ENCODE data around the gene LNX1.

LNX1 gene

DNA sequence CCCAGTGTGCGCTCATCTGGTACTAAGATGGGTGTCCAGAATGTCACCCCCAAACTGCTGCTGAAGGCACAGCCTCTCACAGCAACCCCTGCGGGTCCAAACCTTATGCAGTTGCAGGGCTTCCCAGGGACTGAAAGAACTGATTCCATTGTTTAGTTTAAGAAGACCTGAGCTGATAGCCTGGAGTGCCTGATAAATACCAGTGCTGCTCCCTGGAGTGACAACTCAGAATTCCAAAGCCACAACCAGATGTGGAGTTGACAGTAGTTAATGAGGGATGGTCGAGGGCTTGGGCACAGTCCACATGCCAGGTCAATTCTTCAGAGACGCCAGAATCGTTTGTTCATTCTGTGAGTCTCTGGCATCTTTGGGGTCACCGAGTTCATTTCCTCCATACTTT is 71.2 kb downstream of the LNX1 start:
- Mint-ChIP-seq H3K9me3 (no peaks in the 10 kb centered on the region), H3K27me3 (peaks cover 19% of the 10 kb centered on the region)

DNA sequence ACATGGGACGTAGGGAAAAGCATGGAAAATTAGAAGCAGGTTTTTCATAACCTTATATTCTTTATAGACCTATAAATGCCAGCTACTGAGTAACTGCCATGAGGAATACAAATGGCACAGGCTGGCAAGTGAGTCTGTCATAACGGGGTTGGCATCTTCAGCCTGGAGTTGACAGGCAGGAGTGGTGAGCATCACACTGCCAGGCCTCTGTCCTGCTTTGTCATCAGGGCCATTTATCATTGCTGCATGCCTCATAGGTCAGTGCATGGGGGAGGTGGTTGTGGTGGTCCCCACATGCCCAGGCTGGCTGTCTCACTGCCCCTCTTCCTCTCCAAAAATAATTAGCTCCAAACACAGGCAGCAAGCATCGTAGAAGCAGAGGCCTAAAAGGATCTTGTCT is 72.5 kb downstream of the LNX1 start:
- Mint-ChIP-seq H3K4me3 (no peak overlapping the region), H3K9me3 (no peaks in the 10 kb centered on the region), H3K27me3 (peaks cover 12% of the 10 kb centered on the region), H3K4me1 (ENCODE audit: low read depth) (no peaks in the 10 kb centered on the region), H3K36me3 (ENCODE audit: low read depth) (no peaks in the 10 kb centered on the region), H3K27ac (no peak overlapping the region)
- DNase-seq: no peak

More for the DNA sequence above, 71.2 kb downstream of the LNX1 start:
- Mint-ChIP-seq H3K36me3 (ENCODE audit: low read depth) (no peaks in the 10 kb centered on the region), H3K27ac (no peak overlapping the region), H3K4me1 (ENCODE audit: low read depth) (no peaks in the 10 kb centered on the region), H3K4me3 (no peak overlapping the region)
- no peak for DNase-seq

DNA sequence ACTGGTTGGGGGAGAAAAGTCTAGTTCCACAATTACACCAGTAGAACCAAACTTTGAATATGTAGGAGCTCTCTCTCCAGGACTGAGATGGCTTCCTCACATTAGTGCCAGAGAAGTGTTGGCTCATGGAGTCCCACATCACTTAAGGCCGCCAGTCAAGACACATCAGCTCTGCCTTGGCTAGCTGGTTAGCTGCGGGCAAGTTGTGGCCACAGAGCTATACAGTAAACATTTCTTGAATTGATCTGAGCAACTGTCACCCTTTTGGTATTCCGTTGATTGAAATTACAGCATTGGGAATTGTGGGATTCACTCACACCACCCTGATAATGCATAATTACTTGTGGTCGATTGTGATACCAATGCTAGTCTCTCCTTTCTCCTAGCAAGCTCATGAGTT is 76.2 kb downstream of the LNX1 start:
- Mint-ChIP-seq H3K4me3 (no peak overlapping the region), H3K9me3 (no peaks in the 10 kb centered on the region), H3K36me3 (ENCODE audit: low read depth) (no peaks in the 10 kb centered on the region), H3K27ac (no peak overlapping the region), H3K4me1 (ENCODE audit: low read depth) (no peaks in the 10 kb centered on the region), H3K27me3 (peaks cover 8% of the 10 kb centered on the region)
- DNase-seq: no peak

DNA sequence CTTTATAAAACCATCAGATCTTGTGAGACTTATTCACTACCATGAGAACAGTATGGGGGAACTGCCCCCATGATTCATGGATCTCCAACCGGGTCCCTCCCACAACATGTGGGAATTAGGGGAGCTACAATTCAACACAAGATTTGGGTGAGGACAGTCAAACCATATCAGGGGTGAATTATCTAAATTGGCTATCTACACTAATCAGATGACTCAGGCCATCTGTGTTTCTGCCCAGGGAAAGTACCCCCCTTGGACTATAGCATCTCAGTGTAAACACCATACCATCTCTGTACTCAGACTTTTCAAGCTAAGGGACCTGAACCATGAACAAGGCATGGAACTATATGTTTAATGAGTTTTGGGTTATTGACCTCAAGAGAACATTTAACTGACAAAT is 76.8 kb downstream of the LNX1 start:
- Mint-ChIP-seq H3K36me3 (ENCODE audit: low read depth) (no peaks in the 10 kb centered on the region), H3K27ac (no peak overlapping the region), H3K4me3 (no peak overlapping the region), H3K4me1 (ENCODE audit: low read depth) (no peaks in the 10 kb centered on the region), H3K9me3 (no peaks in the 10 kb centered on the region), H3K27me3 (peaks cover 10% of the 10 kb centered on the region)
- no peak for DNase-seq

DNA sequence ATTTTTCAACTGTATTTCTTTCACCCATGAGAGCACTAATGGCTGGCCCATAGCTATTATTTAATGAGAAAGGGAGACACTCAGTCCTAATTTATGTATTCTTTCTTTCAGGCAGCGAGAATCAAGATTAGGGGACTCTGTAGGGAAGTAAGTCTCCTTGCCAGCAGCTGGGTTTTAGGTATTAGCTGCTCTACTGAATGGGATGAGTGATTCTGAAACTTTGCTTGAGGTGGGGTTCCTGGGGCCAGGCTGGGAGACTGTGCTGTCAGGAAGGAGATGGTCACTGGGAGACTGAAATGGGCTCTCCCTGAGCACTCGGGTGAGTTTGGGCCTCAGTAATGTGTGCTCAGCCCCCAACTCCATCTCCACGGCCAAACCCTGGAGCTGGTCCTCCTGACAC is 78.7 kb downstream of the LNX1 start:
- no peaks in the 10 kb centered on the region for H3K36me3 Mint-ChIP-seq (ENCODE audit: low read depth)
- no peak overlapping the region for H3K4me3 Mint-ChIP-seq
- no peaks in the 10 kb centered on the region for H3K4me1 Mint-ChIP-seq (ENCODE audit: low read depth)
- no peaks in the 10 kb centered on the region for H3K9me3 Mint-ChIP-seq
- H3K27ac Mint-ChIP-seq: no peak overlapping the region
- H3K27me3 Mint-ChIP-seq: peaks cover 15% of the 10 kb centered on the region
- DNase-seq: no peak

DNA sequence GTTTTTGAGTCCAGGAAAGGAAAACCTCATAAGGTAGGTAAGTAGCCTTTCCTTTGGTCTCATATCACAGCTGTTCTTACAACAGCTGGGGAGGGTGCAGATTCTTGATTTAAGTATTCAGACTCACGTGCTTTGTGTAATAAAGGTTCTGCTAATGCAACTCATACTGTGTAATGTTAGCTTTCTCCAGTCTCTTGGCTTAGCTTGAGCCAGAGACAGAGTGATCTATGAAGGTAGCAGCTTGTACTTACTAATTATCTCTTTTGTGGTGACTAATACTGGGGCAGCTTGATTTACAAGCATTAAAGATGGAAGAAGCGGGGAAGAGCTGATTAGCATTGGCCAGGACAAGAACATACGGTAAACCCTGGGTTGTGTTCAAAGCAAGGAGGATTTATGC is 80.3 kb downstream of the LNX1 start:
- Mint-ChIP-seq H3K4me3 (no peak overlapping the region), H3K4me1 (ENCODE audit: low read depth) (no peaks in the 10 kb centered on the region), H3K9me3 (no peaks in the 10 kb centered on the region), H3K27me3 (peaks cover 16% of the 10 kb centered on the region), H3K36me3 (ENCODE audit: low read depth) (no peaks in the 10 kb centered on the region), H3K27ac (no peak overlapping the region)
- DNase-seq: no peak

DNA sequence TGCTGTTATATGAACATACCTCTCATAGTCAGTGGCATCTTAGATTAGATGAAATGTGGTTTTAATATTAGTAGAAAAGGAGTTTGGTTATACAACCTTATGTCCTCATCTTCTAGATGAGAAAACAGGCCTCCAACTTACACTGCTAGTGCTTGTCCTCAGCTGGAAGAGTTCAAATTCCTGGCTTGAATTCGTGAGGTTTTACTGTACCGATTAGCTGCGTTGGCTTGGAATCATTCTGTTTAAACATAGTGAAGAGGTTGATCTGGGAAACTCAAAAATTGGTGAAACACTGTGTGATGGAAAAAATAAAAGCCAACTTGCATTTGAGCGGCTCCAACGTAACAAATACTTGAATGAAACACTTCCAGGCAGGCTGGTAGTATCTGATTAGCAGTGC is 81.0 kb downstream of the LNX1 start:
- no peaks in the 10 kb centered on the region for H3K4me1 Mint-ChIP-seq (ENCODE audit: low read depth)
- no peak for DNase-seq
- no peak overlapping the region for H3K27ac Mint-ChIP-seq
- H3K36me3 Mint-ChIP-seq (ENCODE audit: low read depth): no peaks in the 10 kb centered on the region
- H3K4me3 Mint-ChIP-seq: no peak overlapping the region
- H3K27me3 Mint-ChIP-seq: peaks cover 19% of the 10 kb centered on the region
- H3K9me3 Mint-ChIP-seq: no peaks in the 10 kb centered on the region

DNA sequence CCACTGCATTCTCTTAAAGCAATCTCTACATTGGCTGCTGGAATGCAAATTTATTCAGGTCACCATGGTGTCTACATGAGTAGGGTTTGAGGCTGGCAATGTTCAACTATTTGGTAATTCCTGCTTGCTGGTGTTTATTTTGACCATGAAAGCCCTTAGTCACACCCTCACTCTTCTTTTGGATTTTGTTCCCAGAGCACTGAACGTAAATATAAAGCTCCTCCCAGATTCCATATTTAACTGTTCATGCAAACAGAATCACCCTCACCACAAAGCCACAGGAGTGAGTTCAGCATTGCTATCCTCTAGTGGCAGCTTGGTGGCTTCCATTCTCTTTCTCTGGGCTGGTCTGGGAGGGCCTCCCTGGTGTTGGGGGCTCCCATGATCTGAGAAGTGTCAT is 82.8 kb downstream of the LNX1 start:
- H3K27me3 Mint-ChIP-seq: peaks cover 15% of the 10 kb centered on the region
- no peaks in the 10 kb centered on the region for H3K9me3 Mint-ChIP-seq
- H3K4me1 Mint-ChIP-seq (ENCODE audit: low read depth): no peaks in the 10 kb centered on the region
- H3K27ac Mint-ChIP-seq: no peak overlapping the region
- H3K36me3 Mint-ChIP-seq (ENCODE audit: low read depth): no peaks in the 10 kb centered on the region
- no peak overlapping the region for H3K4me3 Mint-ChIP-seq
- DNase-seq: no peak

DNA sequence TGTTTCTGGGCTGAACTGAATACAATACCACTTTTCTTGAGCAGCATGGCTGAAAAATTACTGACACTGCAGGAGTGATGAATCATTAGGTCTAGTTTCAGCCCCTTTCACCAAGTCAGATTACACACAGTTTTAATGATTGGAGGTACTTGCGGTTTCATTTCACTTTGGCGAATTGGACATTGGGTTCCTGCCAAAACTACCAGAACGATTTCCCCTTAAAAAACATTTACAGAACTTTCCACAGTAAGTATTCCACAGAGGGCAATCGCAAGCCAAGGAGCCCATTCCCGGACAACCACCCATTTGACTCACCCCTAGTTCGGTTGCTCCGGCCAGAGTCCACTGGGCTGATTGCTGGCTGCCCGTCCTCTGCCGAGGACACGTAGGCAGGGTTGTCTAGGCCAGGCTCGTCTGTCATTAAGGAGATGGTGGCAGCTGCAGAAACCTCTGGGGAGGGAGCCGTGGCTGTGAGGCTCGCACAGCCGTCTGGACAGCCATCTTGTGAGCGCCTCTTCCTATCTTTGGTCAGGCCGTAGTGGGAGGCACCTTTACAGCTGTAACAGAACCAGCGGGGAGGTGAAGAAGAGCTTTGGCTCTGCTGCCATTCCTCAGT is 83.5 kb downstream of the LNX1 start:
- DNase-seq: no peak
- Mint-ChIP-seq H3K4me3 (no peak overlapping the region), H3K36me3 (ENCODE audit: low read depth) (no peaks in the 10 kb centered on the region), H3K4me1 (ENCODE audit: low read depth) (no peaks in the 10 kb centered on the region), H3K27ac (no peak overlapping the region), H3K9me3 (no peaks in the 10 kb centered on the region), H3K27me3 (peaks cover 12% of the 10 kb centered on the region)

DNA sequence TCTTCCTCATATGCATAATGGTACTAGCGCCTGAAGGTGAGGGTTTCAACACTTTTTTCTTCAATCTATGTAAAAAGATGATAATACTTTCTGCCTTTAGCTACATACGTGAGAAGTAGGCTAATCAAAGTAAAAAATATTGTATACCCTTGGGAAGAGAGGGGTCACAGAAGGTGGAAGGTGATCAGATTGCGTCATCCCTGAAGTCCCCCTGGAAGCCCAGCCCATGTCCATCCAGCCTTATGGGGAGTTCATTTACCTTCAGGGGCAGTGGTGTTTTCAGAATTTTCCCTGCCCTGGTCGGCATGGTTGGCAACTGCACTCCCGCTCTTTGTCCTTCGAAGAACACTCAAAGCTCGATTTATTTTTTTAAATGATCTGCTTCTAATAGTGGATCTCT is 84.2 kb downstream of the LNX1 start:
- Mint-ChIP-seq H3K27ac (no peak overlapping the region), H3K27me3 (peaks cover 12% of the 10 kb centered on the region), H3K36me3 (ENCODE audit: low read depth) (no peaks in the 10 kb centered on the region), H3K9me3 (no peaks in the 10 kb centered on the region), H3K4me1 (ENCODE audit: low read depth) (no peaks in the 10 kb centered on the region), H3K4me3 (no peak overlapping the region)
- DNase-seq: no peak

DNA sequence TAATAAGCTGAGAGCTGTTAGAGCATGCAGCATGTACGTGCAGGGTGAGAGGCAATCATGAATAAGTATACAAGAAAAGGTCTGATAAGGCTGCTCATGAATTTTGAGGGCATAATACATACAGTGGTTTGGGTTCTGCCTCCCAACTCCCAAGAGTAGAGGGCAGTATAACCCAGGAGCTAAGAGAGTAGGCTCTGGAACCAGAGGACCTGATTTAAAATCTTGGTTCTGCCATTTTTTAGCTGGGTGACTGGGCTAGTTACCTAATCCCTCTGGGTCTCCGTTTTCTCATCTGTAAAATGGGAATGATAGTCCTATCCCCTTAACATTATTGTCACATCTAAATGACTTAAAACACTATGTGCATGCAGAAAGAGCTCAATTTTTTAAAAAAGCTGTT is 85.3 kb downstream of the LNX1 start:
- no peak overlapping the region for H3K4me3 Mint-ChIP-seq

DNA sequence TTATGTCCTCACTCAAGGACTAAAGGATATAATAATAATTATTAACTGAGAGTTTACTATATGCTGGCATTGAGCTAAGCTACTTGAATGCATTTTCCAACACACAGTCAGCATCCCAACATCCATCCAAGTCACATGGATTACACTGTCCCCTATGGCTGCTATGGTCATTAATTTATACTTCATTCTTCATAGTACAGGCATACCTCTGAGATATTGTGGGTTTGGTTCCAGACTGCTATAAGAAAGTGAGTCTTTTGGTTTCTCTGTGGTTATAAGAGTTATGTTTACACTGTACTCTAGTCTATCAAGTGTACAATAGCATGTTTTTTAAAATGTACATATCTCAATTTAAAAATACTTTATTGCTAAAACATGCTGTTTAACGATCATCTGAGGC is 89.2 kb downstream of the LNX1 start:
- no peaks in the 10 kb centered on the region for H3K4me1 Mint-ChIP-seq (ENCODE audit: low read depth)
- H3K4me3 Mint-ChIP-seq: no peak overlapping the region
- no peaks in the 10 kb centered on the region for H3K36me3 Mint-ChIP-seq (ENCODE audit: low read depth)
- H3K9me3 Mint-ChIP-seq: no peaks in the 10 kb centered on the region
- DNase-seq: no peak
- peaks cover 4% of the 10 kb centered on the region for H3K27me3 Mint-ChIP-seq
- no peak overlapping the region for H3K27ac Mint-ChIP-seq

More for the DNA sequence above, 85.3 kb downstream of the LNX1 start:
- Mint-ChIP-seq H3K36me3 (ENCODE audit: low read depth) (no peaks in the 10 kb centered on the region), H3K27ac (no peak overlapping the region), H3K4me1 (ENCODE audit: low read depth) (no peaks in the 10 kb centered on the region), H3K27me3 (peaks cover 12% of the 10 kb centered on the region), H3K9me3 (no peaks in the 10 kb centered on the region)
- DNase-seq: no peak

DNA sequence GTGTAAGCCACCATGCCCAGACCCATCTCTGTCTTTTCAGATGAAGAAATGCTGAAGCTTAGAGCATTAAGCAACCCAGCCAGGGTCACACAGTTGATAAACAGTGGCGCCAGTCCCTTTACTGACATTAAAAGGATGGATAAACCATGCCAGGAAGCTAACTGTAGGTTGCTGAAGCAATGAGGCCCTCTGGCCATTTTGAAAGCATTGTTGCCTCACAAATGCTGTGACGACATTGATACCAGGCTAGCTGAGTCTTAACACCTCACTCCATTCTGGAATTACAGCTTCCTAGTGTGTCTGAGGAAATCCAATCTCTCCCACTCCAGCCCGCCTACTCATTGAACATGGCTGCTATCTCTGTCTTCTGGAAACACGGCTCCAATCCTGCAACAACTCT is 89.7 kb downstream of the LNX1 start:
- H3K36me3 Mint-ChIP-seq (ENCODE audit: low read depth): no peaks in the 10 kb centered on the region
- H3K4me1 Mint-ChIP-seq (ENCODE audit: low read depth): no peaks in the 10 kb centered on the region
- H3K27me3 Mint-ChIP-seq: peaks cover 4% of the 10 kb centered on the region
- no peak overlapping the region for H3K4me3 Mint-ChIP-seq
- no peaks in the 10 kb centered on the region for H3K9me3 Mint-ChIP-seq
- no peak for DNase-seq
- H3K27ac Mint-ChIP-seq: no peak overlapping the region

DNA sequence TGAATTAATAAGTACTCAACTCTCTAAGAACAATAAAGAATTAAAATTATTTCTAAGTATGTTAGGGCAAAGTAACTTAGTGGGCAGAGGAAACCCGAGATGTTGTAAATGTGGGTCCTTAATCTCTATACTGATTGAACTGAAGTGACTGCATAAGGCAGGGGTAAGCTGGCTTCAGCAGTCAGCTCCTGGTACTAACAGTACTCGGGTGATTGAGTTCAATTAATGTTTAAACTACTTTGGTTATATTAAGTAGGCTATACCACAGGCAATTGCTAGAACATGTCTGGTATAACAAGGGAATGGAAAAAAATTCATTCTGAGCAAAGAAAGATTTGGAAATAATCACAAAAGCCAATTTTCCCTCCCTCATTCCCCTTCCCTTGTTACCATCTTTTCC is 90.7 kb downstream of the LNX1 start:
- no peak overlapping the region for H3K4me3 Mint-ChIP-seq
- no peaks in the 10 kb centered on the region for H3K9me3 Mint-ChIP-seq
- H3K27ac Mint-ChIP-seq: no peak overlapping the region
- H3K36me3 Mint-ChIP-seq (ENCODE audit: low read depth): no peaks in the 10 kb centered on the region
- DNase-seq: no peak
- no peaks in the 10 kb centered on the region for H3K4me1 Mint-ChIP-seq (ENCODE audit: low read depth)
- peaks cover 1% of the 10 kb centered on the region for H3K27me3 Mint-ChIP-seq

DNA sequence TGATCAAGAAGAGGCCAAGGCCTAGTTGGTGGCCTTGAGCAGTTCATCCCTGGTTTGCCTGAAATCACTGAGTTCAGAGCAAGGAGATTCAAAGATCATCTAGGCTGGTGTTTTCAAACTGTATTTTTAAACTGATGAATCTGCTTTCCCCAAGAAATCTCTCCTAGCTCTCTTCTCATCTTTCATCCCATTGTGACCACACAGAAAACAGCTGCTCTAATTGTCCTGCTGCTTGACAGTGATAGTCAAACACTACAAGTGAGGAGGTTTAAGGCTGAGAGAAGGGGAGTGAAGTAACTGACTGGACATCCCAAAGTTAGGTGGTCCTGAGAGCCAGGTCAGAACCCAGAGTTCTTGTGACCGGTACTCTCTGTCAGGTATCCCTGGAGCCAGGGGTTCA is 91.5 kb downstream of the LNX1 start:
- H3K4me1 Mint-ChIP-seq (ENCODE audit: low read depth): no peaks in the 10 kb centered on the region

DNA sequence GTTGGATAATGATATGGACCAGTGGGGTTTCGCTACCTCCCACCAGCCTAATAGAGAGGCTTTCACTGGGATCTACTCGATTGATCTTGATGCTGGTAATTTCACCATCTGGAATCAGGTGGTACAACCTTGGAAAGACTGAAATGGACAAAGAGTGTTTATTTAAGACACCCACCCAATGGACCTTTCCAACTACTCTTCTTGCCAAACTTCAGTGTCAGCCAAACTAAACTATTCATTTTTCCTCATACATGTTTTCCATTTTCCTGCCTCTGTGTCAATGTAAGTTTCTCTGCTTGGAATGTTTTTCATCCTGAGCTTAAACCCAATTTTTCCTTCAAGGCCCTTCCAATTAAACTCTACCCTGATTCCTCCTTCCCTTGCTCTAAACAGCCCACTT is 92.6 kb downstream of the LNX1 start:
- Mint-ChIP-seq H3K27ac (no peak overlapping the region), H3K4me3 (no peak overlapping the region), H3K4me1 (ENCODE audit: low read depth) (no peaks in the 10 kb centered on the region), H3K27me3 (no peaks in the 10 kb centered on the region), H3K9me3 (no peaks in the 10 kb centered on the region), H3K36me3 (ENCODE audit: low read depth) (no peaks in the 10 kb centered on the region)
- DNase-seq: no peak

More for the DNA sequence above, 91.5 kb downstream of the LNX1 start:
- H3K9me3 Mint-ChIP-seq: no peaks in the 10 kb centered on the region
- H3K27ac Mint-ChIP-seq: no peak overlapping the region
- DNase-seq: no peak
- H3K27me3 Mint-ChIP-seq: no peaks in the 10 kb centered on the region
- H3K36me3 Mint-ChIP-seq (ENCODE audit: low read depth): no peaks in the 10 kb centered on the region
- no peak overlapping the region for H3K4me3 Mint-ChIP-seq

Measured in activated T-cell treated with anti-CD3 and anti-CD28 coated beads, Interleukin-2, amount 50 U/mL, for 24 hours (primary cell).